Heart right ventricle (tissue), 16 donors: ENCODE data around the gene RELT. TPM values are rescaled to one million over a fixed set of nuclear protein-coding genes. Genes with fewer than 3 reads are reported as not detected.
A peak's percentile ranks its signal among the peaks of the same experiment; 100 is the strongest.

Experiments used
- ATAC-seq, 8 donors: fragments of 200-7000 bp; cut with Tn5 transposase; one replicate each; pipeline ENCODE4 v1.9.1; 2020; ENCODE audit warnings: mild to moderate bottlenecking in 8 of 8, moderate library complexity in 8 of 8, moderate number of reproducible peaks in 1 of 8
- DNase-seq, 2 donors: peaks; one replicate each; pipeline ENCODE4 v3.0.0-alpha.2; 2020
- H3K27ac ChIP-seq, 10 donors: fragments of 200-600 bp; sonication (generic) in 2 of 10; one replicate each; pipeline versions ENCODE4 v1.5.0 to v1.8.0; 2020 to 2022; ENCODE audit warnings: mild to moderate bottlenecking in 3 of 10
- H3K27me3 ChIP-seq, 7 donors: fragments of 200-600 bp; one replicate each; pipeline ENCODE4 v1.8.0; 2021 to 2022; ENCODE audit warnings: mild to moderate bottlenecking in 2 of 7
- H3K36me3 ChIP-seq, 9 donors: fragments of 200-600 bp; sonication (generic) in 1 of 9; one replicate each; pipeline versions ENCODE4 v1.5.0 to v1.8.0; 2020 to 2022; ENCODE audit warnings: mild to moderate bottlenecking in 2 of 9
- H3K4me1 ChIP-seq, 9 donors: fragments of 200-600 bp; sonication (generic) in 1 of 9; one replicate each; pipeline versions ENCODE4 v1.5.0 to v1.8.0; 2020 to 2022; ENCODE audit warnings: mild to moderate bottlenecking in 4 of 9
- H3K4me3 ChIP-seq, 10 donors: fragments of 200-600 bp; sonication (generic) in 2 of 10; one replicate each; pipeline versions ENCODE4 v1.5.0 to v1.8.0; 2020 to 2022; ENCODE audit warnings: mild to moderate bottlenecking in 7 of 10, moderate library complexity in 2 of 10
- H3K9me3 ChIP-seq, 11 donors: fragments of 200-600 bp in 10 of 11; sonication (generic) in 2 of 11; one replicate each; pipeline versions ENCODE4 v1.5.0 to v1.8.0; 2013 to 2022; ENCODE audit warnings: mild to moderate bottlenecking in 2 of 11, control low read depth in 1 of 11, moderate library complexity in 1 of 11
- WGBS, 2 donors: extraction: QIAGEN DNeasy Blood & Tissue Kit; methylation state at CpG; one replicate each; pipeline ENCODE4 v1.1.7; 2013; ENCODE audit warnings: inconsistent platforms in 1 of 2; 5-methylcytosine and 5-hydroxymethylcytosine counted together
- intact Hi-C, 10 donors: fragments of 100-400 bp; cut with DNase I; formaldehyde crosslinking; loops; one replicate each; pipeline versions ENCODE4 v1.11.1 to v1.14.2; 2022
- polyA plus RNA-seq, 2 donors: library from polyadenylated mRNA; stranded (reverse); fragments of 200-250 nt; gene quantifications; one replicate each; pipeline ENCODE4 v1.2.3, GENCODE V29; 2013
- total RNA-seq, 10 donors: library from RNA; stranded (reverse); fragmentation: NEBNext Ultra II Directional in 3 of 10; extraction: Animal tissue kit (Norgen Biotek cat#: 25700) in 3 of 10; gene quantifications; one replicate each; pipeline versions ENCODE4 v1.2.1 to v1.2.4, GENCODE V29; 2021 to 2023
- TF ChIP-seq, protein P1 (sequence below), 9 donors: fragments of 200-600 bp; sonication (generic) in 2 of 9; IDR thresholded peaks; one replicate each; pipeline versions ENCODE4 v1.5.0 to v1.8.0; 2021 to 2022; ENCODE audit warnings: antibody characterized with exemption in 9 of 9, mild to moderate bottlenecking in 5 of 9, moderate library complexity in 1 of 9
- donor health status: Arrhythmogenic right ventricular cardiomyopathy.
- donor health status: ischemic (EF 13 %, LVEDD 7.1; RV severe dilation, severe dysfunction).
- donor health status: healthy with polysubstance abuse.
- donor health status: DM: no; HTN: yes; CAD: no.
- donor health status: DM: no; HTN: no; CAD: no.
- donor health status: ischemic (EF 25% LVEDD 6.9; RV normal size, moderate dysfunction).
- donor health status: ischemic (EF 25% LVEDD 5.7; RV mildly dilated, moderate dysfunction).
- donor health status: healthy.
- donor health status: DM: yes; HTN: yes; CAD: no.
- donor health status: Ischemic cardiomyopathy.
- donor health status: ischemic (EF 35%, LVEDD 5.7; RV mildly dilated, moderate dysfunction).
- donor health status: nonischemic (EF 11% LVEDD 7.7; RV severe dilation, severe dysfunction).
- donor health status: DM: yes; HTN: yes; CAD: no.
- donor health status: PGD.
- donor health status: ischemic (EF 29% LVEDD 5.4; RV normal size, mild dysfunction).
- donor health status: nonischemic (EF 23%, LVEDD 6.1; RV moderate dilation, normal function).

The RELT gene
- total and polyA plus RNA-seq, 12 donors: 1.0 to 9.2 (median 2.7) TPM

DNA sequence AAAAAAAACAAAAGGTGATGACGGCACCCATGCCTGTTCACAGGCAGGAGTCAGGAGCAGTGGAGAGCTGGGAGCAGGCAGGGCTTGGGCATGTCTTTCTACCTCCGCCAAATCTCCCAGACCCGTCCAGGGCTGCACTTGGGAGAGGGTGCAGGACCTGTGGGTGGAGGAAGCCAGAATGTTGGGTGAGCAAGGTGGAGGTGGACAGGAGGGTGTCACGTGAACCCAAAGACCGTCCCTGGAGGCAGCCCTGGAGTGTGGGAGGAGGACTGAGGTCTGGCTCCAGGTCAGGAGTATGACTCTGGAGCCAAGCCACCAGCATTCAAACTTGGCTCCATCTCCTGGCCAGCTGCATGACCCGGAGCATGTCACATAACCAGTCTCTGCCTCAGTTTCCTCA lies 26.6 kb upstream of the RELT start:
- peaks cover 0 to 61% (median 14%) of the 10 kb centered on the region in 9 donors for H3K36me3 ChIP-seq
- WGBS, 2 donors: 55 to 60% methylated on average over 6 of the region's 6 CpGs
- peaks cover 0 to 37% (median 13%) of the 10 kb centered on the region in 9 donors for H3K4me1 ChIP-seq
- no peaks in the 10 kb centered on the region for H3K27me3 ChIP-seq
- no peak for DNase-seq
- H3K4me3 ChIP-seq: no peak overlapping the region
- ATAC-seq: no peak
- intact Hi-C loops: loop anchor here in 7 of 10 donors (2.0 to 5.0 kb wide), 4 partner anchors 43 to 313 kb away; no protein-coding TSS in a partner anchor
- no peak overlapping the region for H3K27ac ChIP-seq
- TF ChIP-seq, protein P1, sequence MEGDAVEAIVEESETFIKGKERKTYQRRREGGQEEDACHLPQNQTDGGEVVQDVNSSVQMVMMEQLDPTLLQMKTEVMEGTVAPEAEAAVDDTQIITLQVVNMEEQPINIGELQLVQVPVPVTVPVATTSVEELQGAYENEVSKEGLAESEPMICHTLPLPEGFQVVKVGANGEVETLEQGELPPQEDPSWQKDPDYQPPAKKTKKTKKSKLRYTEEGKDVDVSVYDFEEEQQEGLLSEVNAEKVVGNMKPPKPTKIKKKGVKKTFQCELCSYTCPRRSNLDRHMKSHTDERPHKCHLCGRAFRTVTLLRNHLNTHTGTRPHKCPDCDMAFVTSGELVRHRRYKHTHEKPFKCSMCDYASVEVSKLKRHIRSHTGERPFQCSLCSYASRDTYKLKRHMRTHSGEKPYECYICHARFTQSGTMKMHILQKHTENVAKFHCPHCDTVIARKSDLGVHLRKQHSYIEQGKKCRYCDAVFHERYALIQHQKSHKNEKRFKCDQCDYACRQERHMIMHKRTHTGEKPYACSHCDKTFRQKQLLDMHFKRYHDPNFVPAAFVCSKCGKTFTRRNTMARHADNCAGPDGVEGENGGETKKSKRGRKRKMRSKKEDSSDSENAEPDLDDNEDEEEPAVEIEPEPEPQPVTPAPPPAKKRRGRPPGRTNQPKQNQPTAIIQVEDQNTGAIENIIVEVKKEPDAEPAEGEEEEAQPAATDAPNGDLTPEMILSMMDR (IDR thresholded peaks at IDR 0.05): no peak
- no peaks in the 10 kb centered on the region for H3K9me3 ChIP-seq

DNA sequence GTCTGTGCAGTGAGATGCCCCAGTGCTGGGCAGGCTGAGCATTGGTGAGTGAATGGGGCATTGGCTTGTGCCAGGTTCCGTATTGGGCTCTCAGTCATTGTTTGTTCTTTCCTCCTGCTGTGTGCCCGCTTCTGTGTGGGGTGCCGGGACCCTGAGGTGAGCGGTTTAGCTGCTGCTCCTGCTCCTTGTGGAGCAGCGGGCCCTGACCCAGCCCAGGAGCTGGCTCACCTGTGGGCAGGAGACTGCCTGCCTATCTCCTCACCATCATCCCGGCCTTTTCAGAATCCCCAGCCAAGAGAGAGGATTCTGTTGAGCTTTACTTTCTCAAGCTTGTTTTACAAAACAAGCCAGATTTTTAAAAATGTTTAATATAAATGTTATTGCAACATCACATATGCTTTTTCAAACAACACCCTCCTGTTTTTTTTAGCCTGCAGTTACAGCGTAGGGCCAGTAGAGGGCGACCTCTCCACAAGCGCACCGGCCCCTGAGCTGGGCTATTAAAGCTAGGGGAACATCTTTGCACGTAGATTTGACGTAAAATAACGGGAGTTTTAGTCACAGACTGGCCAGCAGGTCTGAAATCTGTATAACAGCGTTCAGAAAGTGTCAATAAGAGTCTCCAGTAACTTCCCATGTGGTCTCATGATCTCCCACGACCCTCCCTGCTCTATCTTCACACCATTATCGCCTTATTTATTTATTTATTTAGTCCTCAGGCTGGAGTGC lies 25.1 kb upstream of the RELT start:
- DNase-seq (no peak), ATAC-seq (peak; percentile 8 to 67 (median 40))
- no peak overlapping the region for H3K27ac ChIP-seq
- H3K36me3 ChIP-seq: peaks cover 0 to 75% (median 14%) of the 10 kb centered on the region in 9 donors
- H3K27me3 ChIP-seq: no peaks in the 10 kb centered on the region
- H3K9me3 ChIP-seq: no peaks in the 10 kb centered on the region
- TF ChIP-seq, protein P1 (IDR thresholded peaks at IDR 0.05): peak; percentile 94 to 99 (median 99)
- intact Hi-C loops: loop anchor here in 8 of 10 donors (1.0 to 5.0 kb wide), 5 partner anchors 41 to 311 kb away; no protein-coding TSS in a partner anchor
- peaks cover 0 to 26% (median 6%) of the 10 kb centered on the region in 9 donors for H3K4me1 ChIP-seq
- 23 to 26% methylated on average over 16 of the region's 16 CpGs for WGBS, 2 donors
- H3K4me3 ChIP-seq: no peak overlapping the region

DNA sequence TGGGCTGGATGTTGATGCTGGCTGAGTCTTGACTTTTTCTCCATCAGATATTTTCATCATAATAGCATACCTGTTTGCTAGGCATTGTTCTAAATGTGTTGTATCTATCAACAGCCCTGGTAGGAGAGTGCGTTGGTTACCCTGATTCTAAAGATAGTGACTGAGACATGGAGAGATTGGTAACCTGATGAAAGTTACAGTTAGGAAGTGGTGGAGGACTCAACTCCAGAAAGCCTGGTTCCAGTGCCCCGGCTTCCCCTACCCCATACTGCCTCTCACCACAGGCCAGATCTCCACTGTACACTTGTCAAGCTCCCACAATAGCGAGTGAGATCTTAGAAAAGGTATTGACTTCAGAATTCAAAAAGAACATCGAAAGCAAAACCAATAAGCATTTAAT lies 22.8 kb upstream of the RELT start:
- H3K27ac ChIP-seq: no peak overlapping the region
- intact Hi-C loops: loop anchor here in 6 of 10 donors (2.0 to 5.0 kb wide), 3 partner anchors 39 to 309 kb away; no protein-coding TSS in a partner anchor
- H3K36me3 ChIP-seq: peaks cover 0 to 83% (median 24%) of the 10 kb centered on the region in 9 donors
- WGBS, 2 donors: 90% methylated on average over 4 of the region's 4 CpGs
- H3K27me3 ChIP-seq: no peaks in the 10 kb centered on the region
- no peaks in the 10 kb centered on the region for H3K9me3 ChIP-seq
- DNase-seq: no peak
- H3K4me3 ChIP-seq: no peak overlapping the region
- ATAC-seq: no peak
- H3K4me1 ChIP-seq: peaks cover 0 to 26% (median 6%) of the 10 kb centered on the region in 9 donors
- TF ChIP-seq, protein P1 (IDR thresholded peaks at IDR 0.05): no peak

DNA sequence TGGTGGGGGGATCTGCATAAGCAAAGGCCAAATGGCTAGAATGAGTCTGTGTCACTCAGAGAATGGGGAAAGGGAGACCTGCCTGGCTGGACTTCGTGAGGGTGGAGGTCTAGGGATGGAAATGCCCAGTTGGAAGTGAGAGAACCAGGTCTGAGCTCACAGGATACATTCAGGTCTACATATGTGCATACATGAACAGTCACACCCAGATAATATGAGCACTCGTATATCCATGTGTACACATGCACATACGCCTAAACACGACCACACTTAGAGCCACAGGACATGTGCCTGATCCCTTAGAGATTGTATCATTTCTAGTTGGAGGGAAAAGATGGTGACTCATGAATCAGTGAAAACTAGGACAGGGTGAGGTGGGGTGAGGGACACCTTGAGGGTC lies 21.1 kb upstream of the RELT start:
- H3K27me3 ChIP-seq: no peaks in the 10 kb centered on the region
- no peak for ATAC-seq
- no peak overlapping the region for H3K4me3 ChIP-seq
- no peak overlapping the region for H3K27ac ChIP-seq
- peaks cover 0 to 83% (median 24%) of the 10 kb centered on the region in 9 donors for H3K36me3 ChIP-seq
- H3K9me3 ChIP-seq: no peaks in the 10 kb centered on the region
- TF ChIP-seq, protein P1 (IDR thresholded peaks at IDR 0.05): no peak
- DNase-seq: no peak
- peaks cover 0 to 29% (median 20%) of the 10 kb centered on the region in 9 donors for H3K4me1 ChIP-seq
- intact Hi-C loops: no loop called here
- WGBS, 2 donors: 93 to 97% methylated on average over 4 of the region's 4 CpGs
